ENCODE results near the gene SCRN2. TPM values are rescaled to one million over a fixed set of nuclear protein-coding genes. Genes with fewer than 3 reads are reported as not detected.

The SCRN2 gene
- total RNA-seq (33.8 TPM), polyA plus RNA-seq (ENCODE audit: insufficient read depth in 1 of 8, insufficient read length in 8 of 8, low replicate concordance in 1 of 8) (10 to 100 TPM; 20.3 to 33.7 (median 24.5) TPM)
- long read RNA-seq, donor 1, partial matches to known transcripts, result 0 of 2 reads
- long read RNA-seq, donor 1, other reads (novel, unspliced or antisense), result 0 of 2 reads
- long read RNA-seq, donor 2, result 0 reads
- long read RNA-seq, donor 3, transcript SCRN2-201 (8 exons, 1,548 nt), result major isoform, 5 of 15 reads
- long read RNA-seq, donor 3, partial matches to known transcripts, result 6 of 15 reads
- long read RNA-seq, donor 3, other reads (novel, unspliced or antisense), result 0 of 15 reads
- long read RNA-seq, donor 4, partial matches to known transcripts, result 0 of 2 reads
- long read RNA-seq, donor 4, other reads (novel, unspliced or antisense), result 0 of 2 reads
- long read RNA-seq, donor 5, transcript SCRN2-201 (8 exons, 1,548 nt), result major isoform, 5 of 9 reads
- long read RNA-seq, donor 5, partial matches to known transcripts, result 0 of 9 reads
- long read RNA-seq, donor 5, other reads (novel, unspliced or antisense), result 0 of 9 reads
- long read RNA-seq, donor 6, partial matches to known transcripts, result 0 of 7 reads
- long read RNA-seq, donor 6, other reads (novel, unspliced or antisense), result 0 of 7 reads
- long read RNA-seq, donor 7, partial matches to known transcripts, result 0 of 4 reads
- long read RNA-seq, donor 7, other reads (novel, unspliced or antisense), result 0 of 4 reads
- long read RNA-seq, donor 8, result 0 reads
- long read RNA-seq, donor 9, partial matches to known transcripts, result 0 of 4 reads
- long read RNA-seq, donor 9, other reads (novel, unspliced or antisense), result 0 of 4 reads
- long read RNA-seq, donor 10, partial matches to known transcripts, result 0 of 4 reads
- long read RNA-seq, donor 10, other reads (novel, unspliced or antisense), result 0 of 4 reads
- long read RNA-seq, donor 11, partial matches to known transcripts, result 0 of 7 reads
- long read RNA-seq, donor 11, other reads (novel, unspliced or antisense), result 0 of 7 reads

DNA sequence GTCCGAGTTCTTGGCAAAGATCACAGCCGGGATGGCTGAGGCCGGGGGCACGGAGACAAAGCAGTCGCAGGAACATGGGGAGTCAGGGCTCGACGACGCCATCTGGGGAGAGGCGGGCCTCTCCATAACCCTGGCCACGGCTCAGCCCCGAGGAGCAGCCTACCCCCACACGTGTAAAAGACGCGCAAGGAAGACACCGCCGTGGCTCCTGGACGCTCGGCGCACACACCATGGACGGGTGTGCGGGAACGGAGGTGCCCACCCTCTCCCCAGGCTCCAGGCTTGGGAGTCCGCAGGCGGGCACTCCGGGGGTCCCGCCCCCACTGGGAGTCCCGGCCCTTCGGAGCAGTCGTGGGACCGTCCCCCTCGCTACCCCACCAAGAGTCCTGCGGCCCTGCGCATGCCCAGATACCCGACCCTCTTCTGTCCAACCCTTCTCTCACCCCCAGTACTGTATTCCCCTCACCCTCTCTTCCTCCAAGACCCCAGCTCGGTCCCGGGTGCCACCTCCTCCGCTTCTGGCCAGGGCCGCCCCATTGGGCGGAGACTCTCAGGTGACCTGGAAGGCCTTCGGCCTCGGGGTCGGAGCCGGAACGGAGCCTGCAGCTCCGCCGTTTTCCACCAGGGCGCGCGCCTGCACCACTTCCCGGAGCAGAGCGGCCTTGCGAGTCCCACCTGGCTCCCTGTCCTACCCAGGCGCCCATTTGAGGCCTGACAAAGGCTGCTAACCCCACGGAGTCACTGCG lies at the start of gene SCRN2:
Gene SCRN2, minus strand, starts transcription at position 532 of the 746 bp plus-strand sequence. Its CDS starts 430 bp downstream, at position 102.
- WGBS (ENCODE audit: insufficient coverage), result 0% methylated on average over 53 of the region's 55 CpGs
- peaks cover 31% of the 10 kb centered on the region for H3K36me3 ChIP-seq (ENCODE audit: control insufficient read depth, insufficient read depth, low read length)
- peak within 1 kb of the TSS; percentile 60 for H3K27ac ChIP-seq (ENCODE audit: low read length)
- DNase-seq, result peak; percentile 91
- peak within 1 kb of the TSS; percentile 60 for H3K4me3 ChIP-seq (ENCODE audit: low read length)
- peaks cover 18% of the 10 kb centered on the region for H3K27me3 ChIP-seq (ENCODE audit: control insufficient read depth, insufficient read depth, low read length)
- H3K4me1 ChIP-seq (ENCODE audit: control insufficient read depth, insufficient read depth, low read length), result peaks cover 37% of the 10 kb centered on the region
- H3K9me3 ChIP-seq (replicated peaks; ENCODE audit: control insufficient read depth, low read depth, low read length), result no peaks in the 10 kb centered on the region

DNA sequence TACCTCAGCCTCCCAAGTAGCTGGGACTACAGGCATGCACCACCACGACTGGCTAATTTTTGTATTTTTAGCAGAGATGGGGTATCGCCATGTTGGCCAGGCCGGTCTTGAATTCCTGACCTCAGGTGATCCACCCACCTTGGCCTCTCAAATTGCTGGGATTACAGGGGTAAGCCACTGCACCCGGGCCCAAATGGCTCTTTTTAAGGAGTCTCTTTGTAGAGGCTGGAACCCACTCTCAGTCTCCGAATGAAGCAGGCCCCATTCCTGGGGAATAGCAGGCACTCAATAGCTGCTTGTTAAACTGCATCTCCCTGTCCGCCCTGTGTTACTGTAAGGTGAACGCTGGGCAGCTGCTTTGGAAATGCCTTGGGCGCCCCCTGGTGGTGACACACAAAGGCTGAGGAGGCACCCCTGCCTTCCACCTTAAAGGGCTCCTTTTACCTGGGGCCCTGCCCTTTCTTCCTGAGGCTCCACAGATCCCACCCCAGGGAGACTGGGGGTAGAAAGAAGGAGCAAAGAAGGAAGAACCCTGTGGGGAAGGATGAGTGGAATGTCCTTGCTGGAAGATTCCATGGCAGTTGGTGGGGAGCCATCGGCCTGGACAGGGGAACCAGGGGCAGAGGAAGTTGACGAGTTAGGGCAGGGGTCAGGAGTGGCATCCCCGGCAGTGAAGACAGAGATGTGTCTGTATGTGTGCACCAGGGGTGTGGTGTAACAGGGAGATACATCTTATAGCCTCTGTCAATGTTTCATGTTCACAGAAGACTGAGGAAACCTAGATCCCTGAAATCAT lies 48.9 kb upstream of the SCRN2 start:
- 41% methylated on average over 6 of the region's 11 CpGs for WGBS (ENCODE audit: insufficient coverage)
- Histone ChIP-seq H3K9me3 (replicated peaks; ENCODE audit: control insufficient read depth, low read depth, low read length) (no peaks in the 10 kb centered on the region), H3K27ac (ENCODE audit: low read length) (no peak overlapping the region), H3K4me1 (ENCODE audit: control insufficient read depth, insufficient read depth, low read length) (peaks cover 9% of the 10 kb centered on the region), H3K27me3 (ENCODE audit: control insufficient read depth, insufficient read depth, low read length) (peaks cover 7% of the 10 kb centered on the region), H3K36me3 (ENCODE audit: control insufficient read depth, insufficient read depth, low read length) (peaks cover 2% of the 10 kb centered on the region), H3K4me3 (ENCODE audit: low read length) (no peak overlapping the region)
- DNase-seq, result peak; percentile 85

DNA sequence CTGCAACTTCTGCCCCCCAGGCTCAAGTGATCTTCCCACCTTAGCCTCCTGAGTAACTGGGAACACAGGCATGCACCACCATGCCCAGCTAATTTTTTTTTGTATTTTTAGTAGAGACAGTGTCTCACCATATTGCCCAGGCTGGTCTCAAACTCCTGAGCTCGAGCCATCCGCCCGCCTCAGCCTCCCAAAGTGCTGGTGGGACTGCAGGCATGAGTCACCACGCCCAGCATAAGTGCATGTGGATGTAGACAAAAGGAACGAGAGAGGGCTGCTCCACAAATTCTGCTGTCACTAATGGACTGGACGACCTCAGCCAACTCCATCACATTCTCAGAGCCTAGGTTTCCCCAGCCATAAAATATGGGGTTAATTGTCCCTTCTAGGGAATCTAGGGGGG lies 47.2 kb upstream of the SCRN2 start:
- no CpG with 5 or more reads among the region's 6 CpGs for WGBS (ENCODE audit: insufficient coverage)
- Histone ChIP-seq H3K9me3 (replicated peaks; ENCODE audit: control insufficient read depth, low read depth, low read length) (no peaks in the 10 kb centered on the region), H3K4me3 (ENCODE audit: low read length) (no peak overlapping the region), H3K36me3 (ENCODE audit: control insufficient read depth, insufficient read depth, low read length) (no peaks in the 10 kb centered on the region), H3K27ac (ENCODE audit: low read length) (no peak overlapping the region), H3K4me1 (ENCODE audit: control insufficient read depth, insufficient read depth, low read length) (peaks cover 15% of the 10 kb centered on the region), H3K27me3 (ENCODE audit: control insufficient read depth, insufficient read depth, low read length) (peaks cover 21% of the 10 kb centered on the region)
- DNase-seq, result no peak

DNA sequence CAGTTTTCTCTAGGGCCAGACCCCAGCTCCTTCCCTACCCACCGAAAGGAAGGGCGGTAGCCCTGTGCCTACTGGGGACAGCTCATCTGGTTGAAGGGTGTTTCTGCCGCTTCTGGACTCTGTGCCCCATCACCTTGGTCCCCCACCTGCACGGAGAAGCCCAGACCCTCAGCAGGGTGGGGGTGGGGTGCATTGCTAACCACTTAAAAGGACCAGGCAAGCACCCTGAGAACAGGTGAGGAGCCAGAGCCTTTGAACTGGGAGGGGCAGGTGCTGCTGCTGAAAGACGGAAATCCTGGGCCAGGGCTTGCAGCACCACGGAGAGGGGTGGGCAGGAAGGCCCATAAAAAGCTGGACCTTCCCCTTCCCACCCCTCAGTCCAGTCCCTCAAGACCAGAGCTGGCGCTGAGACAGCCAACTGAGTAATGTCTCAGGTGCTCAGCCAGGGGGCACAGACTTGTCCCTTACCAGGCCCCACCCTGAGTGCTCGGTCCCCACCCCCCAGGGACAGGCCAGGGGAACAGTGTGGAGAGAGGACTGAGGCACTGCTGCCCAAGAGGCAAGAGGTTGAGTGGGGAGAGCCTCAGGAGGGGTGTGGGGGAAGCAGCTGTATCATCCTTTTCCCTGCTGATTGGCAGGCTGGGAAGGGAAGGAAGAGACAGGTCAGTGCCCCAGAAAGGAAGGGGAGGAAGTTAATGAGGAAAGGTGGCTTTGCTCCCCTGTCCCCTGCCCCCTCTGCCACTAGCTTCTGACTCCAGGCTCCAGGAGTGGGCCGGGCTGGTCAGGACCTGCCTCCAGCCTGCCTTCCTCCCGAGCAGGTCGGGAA lies 44.0 kb upstream of the SCRN2 start:
- Histone ChIP-seq H3K9me3 (replicated peaks; ENCODE audit: control insufficient read depth, low read depth, low read length) (no peaks in the 10 kb centered on the region), H3K4me1 (ENCODE audit: control insufficient read depth, insufficient read depth, low read length) (peaks cover 20% of the 10 kb centered on the region), H3K27me3 (ENCODE audit: control insufficient read depth, insufficient read depth, low read length) (peaks cover 34% of the 10 kb centered on the region), H3K4me3 (ENCODE audit: low read length) (no peak overlapping the region), H3K27ac (ENCODE audit: low read length) (no peak overlapping the region), H3K36me3 (ENCODE audit: control insufficient read depth, insufficient read depth, low read length) (no peaks in the 10 kb centered on the region)
- 52% methylated on average over 3 of the region's 11 CpGs for WGBS (ENCODE audit: insufficient coverage)
- DNase-seq, result no peak

DNA sequence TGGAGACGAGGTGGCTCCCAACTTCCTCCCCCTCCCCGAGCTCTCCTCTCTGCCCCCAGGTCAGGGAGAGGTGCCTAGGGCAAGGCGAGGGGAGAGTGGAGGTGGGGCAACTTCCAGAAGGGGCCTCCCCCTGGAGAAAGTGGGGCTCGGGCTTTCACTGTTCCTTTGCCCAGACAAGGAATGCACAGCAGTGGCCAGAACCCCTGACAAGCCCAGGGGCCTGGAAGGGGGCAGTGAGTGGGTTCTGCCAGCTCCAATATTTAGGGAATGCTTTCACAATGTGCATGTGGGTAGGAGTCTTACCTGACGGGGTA lies 43.3 kb upstream of the SCRN2 start:
- peaks cover 20% of the 10 kb centered on the region for H3K4me1 ChIP-seq (ENCODE audit: control insufficient read depth, insufficient read depth, low read length)
- 0% methylated on average over 1 of the region's 5 CpGs for WGBS (ENCODE audit: insufficient coverage)
- no peak overlapping the region for H3K27ac ChIP-seq (ENCODE audit: low read length)

DNA sequence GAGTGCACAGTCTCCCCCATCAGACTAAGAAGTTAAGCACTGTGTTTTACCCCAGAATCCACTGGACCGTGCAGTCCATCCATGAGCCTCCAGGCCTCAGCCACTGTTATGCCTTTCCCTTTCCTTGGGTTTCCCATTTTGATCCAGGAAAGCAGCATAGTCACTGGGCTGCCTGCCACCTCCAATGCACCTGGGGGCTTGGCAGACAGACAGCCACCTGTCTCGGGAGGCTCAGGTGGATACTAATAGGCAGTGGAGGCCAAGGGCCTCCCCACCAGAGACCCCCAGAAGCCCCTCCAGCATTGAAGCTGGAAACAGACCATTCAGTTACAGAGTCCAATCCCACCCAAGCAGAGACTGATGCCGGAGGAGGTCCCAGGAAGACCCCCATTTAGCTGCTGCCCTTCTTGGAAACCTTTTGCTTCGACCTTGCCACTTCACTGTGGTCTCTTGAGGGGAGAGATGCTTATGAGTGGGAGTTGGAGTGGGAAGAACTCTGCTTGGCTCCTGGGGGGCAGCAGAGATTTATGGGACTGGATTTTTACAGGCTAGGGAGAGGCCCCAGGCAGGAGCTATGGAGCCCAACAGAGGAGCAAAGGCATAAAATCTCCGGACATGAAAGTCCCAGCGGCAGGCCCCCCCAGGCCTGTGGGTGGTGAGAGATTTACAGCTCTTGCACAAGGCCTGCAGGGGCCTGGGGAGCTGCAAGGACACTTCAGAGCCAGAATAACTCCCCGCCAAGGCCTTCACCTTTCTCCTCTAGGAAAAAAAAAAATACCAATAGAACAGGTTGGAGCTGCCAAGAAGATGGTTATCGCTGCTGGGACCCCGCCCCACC lies 42.7 kb upstream of the SCRN2 start:
- H3K4me3 ChIP-seq (ENCODE audit: low read length), result no peak overlapping the region
- 42% methylated on average over 2 of the region's 9 CpGs for WGBS (ENCODE audit: insufficient coverage)
- H3K9me3 ChIP-seq (replicated peaks; ENCODE audit: control insufficient read depth, low read depth, low read length), result no peaks in the 10 kb centered on the region
- H3K36me3 ChIP-seq (ENCODE audit: control insufficient read depth, insufficient read depth, low read length), result no peaks in the 10 kb centered on the region
- DNase-seq, result no peak
- no peak overlapping the region for H3K27ac ChIP-seq (ENCODE audit: low read length)
- H3K4me1 ChIP-seq (ENCODE audit: control insufficient read depth, insufficient read depth, low read length), result peaks cover 20% of the 10 kb centered on the region
- peaks cover 44% of the 10 kb centered on the region for H3K27me3 ChIP-seq (ENCODE audit: control insufficient read depth, insufficient read depth, low read length)

More for the DNA sequence above, 43.3 kb upstream of the SCRN2 start:
- H3K27me3 ChIP-seq (ENCODE audit: control insufficient read depth, insufficient read depth, low read length), result peaks cover 38% of the 10 kb centered on the region
- H3K9me3 ChIP-seq (replicated peaks; ENCODE audit: control insufficient read depth, low read depth, low read length), result no peaks in the 10 kb centered on the region
- no peak for DNase-seq
- H3K4me3 ChIP-seq (ENCODE audit: low read length), result no peak overlapping the region
- H3K36me3 ChIP-seq (ENCODE audit: control insufficient read depth, insufficient read depth, low read length), result no peaks in the 10 kb centered on the region

DNA sequence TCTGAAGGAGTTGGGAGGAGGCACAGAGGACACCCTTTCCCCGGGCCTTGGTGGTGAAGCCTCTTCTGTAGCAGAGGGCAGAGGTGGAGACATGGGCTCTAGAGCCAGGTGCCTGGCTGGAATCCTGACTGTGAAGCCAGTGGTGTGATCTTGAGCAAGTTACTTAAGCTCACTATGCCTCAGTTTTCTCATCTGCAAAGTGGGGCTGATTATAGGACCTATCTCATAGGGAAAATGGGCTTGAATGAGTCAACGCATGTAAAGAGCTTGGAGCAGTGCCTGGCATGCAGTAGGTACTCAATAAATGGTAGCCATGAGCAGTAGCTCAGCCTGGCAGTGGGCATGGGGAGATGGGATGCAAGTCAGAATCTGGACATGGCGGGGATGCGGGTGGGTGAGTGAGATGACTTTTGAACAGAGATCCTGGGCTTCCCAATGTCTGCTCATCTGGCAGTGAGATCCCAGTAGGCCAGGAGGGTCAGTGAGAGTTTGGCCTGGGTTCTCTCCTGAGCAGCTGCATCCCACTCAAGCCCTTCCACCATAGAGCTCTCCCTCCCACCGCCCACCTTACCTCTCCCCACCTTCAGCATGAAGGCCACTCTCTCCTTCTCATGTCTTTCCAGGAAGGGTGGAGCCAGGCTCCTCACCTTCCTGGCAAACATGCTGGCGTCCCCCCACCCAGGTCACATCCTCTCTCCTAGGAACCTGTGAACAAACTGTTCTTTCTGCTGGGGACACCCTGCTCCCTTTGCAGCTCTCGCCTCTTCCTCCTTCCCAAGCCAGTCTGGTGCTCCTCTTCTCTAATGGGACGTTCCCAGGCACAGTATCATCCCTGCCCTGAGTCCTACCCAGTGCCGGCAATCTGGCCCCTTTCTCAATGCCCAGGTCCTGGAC lies 41.9 kb upstream of the SCRN2 start:
- no peak for DNase-seq
- Histone ChIP-seq H3K27ac (ENCODE audit: low read length) (no peak overlapping the region), H3K9me3 (replicated peaks; ENCODE audit: control insufficient read depth, low read depth, low read length) (no peaks in the 10 kb centered on the region), H3K4me1 (ENCODE audit: control insufficient read depth, insufficient read depth, low read length) (peaks cover 20% of the 10 kb centered on the region), H3K4me3 (ENCODE audit: low read length) (no peak overlapping the region), H3K36me3 (ENCODE audit: control insufficient read depth, insufficient read depth, low read length) (no peaks in the 10 kb centered on the region), H3K27me3 (ENCODE audit: control insufficient read depth, insufficient read depth, low read length) (peaks cover 53% of the 10 kb centered on the region)
- 74% methylated on average over 6 of the region's 9 CpGs for WGBS (ENCODE audit: insufficient coverage)

DNA sequence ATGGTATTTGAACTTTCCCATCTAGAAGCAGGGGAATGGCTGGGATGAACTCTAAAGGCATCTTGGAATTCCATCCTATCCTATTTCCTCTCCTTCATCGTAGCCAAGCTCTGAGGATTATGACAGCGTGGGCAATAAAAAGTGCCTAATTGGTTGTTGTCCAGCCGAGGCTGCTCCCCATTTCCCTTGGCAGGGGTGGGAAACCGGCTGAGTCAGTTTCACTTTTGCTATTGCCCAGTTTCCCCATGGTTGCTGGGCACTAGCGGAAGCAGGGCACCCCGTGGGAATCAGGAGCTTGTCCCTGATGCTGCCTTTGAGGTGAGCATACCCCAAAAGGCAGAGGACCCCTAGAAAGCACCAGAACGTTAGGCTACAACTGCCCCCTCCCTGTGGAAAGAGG lies 41.2 kb upstream of the SCRN2 start:
- no peak overlapping the region for H3K27ac ChIP-seq (ENCODE audit: low read length)
- H3K36me3 ChIP-seq (ENCODE audit: control insufficient read depth, insufficient read depth, low read length), result no peaks in the 10 kb centered on the region
- no peaks in the 10 kb centered on the region for H3K9me3 ChIP-seq (replicated peaks; ENCODE audit: control insufficient read depth, low read depth, low read length)
- H3K27me3 ChIP-seq (ENCODE audit: control insufficient read depth, insufficient read depth, low read length), result peaks cover 60% of the 10 kb centered on the region
- DNase-seq, result no peak
- peaks cover 20% of the 10 kb centered on the region for H3K4me1 ChIP-seq (ENCODE audit: control insufficient read depth, insufficient read depth, low read length)
- 22% methylated on average over 4 of the region's 7 CpGs for WGBS (ENCODE audit: insufficient coverage)
- H3K4me3 ChIP-seq (ENCODE audit: low read length), result no peak overlapping the region
